ENCODE data around the gene RNF151. TPM values are rescaled to one million over a fixed set of nuclear protein-coding genes. Genes with fewer than 3 reads are reported as not detected.

Gene RNF151
- total and polyA plus RNA-seq, 2 of the 13 experiments (the other 11 are each of a cell fraction or from before 2014, with no cell fraction given), result not detected

GRCh38 chr16:2003827-2004641 lies 37.4 kb downstream of the RNF151 start (continued):
- TF ChIP-seq ATF7-NPFF (CRISPR knock-in tag; IDR thresholded peaks at IDR 0.05; ENCODE audit: low read depth) (peak; percentile 46; the same call in 1 of the 2 replicates), FOXM1 (CRISPR knock-in tag; IDR thresholded peaks at IDR 0.05) (no peak), FOXC1 (CRISPR knock-in tag; IDR thresholded peaks at IDR 0.05; ENCODE audit: borderline replicate concordance) (peak; percentile 30; the same call in 1 of the 2 replicates), RFX3 (CRISPR knock-in tag; IDR thresholded peaks at IDR 0.05) (no peak), NCOA1 (CRISPR knock-in tag; IDR thresholded peaks at IDR 0.05) (no peak), RARG (CRISPR knock-in tag; IDR thresholded peaks at IDR 0.05; ENCODE audit: low read depth) (no peak), ZNF124 (CRISPR knock-in tag; IDR thresholded peaks at IDR 0.05) (no peak), AFF4 (CRISPR knock-in tag; IDR thresholded peaks at IDR 0.05) (no peak), PRMT3 (CRISPR knock-in tag; IDR thresholded peaks at IDR 0.05; ENCODE audit: borderline replicate concordance, low read depth) (no peak), ATF6 (CRISPR knock-in tag; conservative IDR thresholded peaks at IDR 0.05) (no peak), CEBPZ (IDR thresholded peaks at IDR 0.05; ENCODE audit: low read length) (no peak), ZNF652 (CRISPR knock-in tag; IDR thresholded peaks at IDR 0.05; ENCODE audit: borderline replicate concordance, low read depth) (no peak), MXD1 (CRISPR knock-in tag; IDR thresholded peaks at IDR 0.05) (no peak; the same call in 1 of the 2 replicates), TGIF2 (CRISPR knock-in tag; IDR thresholded peaks at IDR 0.05) (peak; percentile 51), TCF7 (IDR thresholded peaks at IDR 0.05; ENCODE audit: low read depth) (no peak), ZNF580 (CRISPR knock-in tag; IDR thresholded peaks at IDR 0.05; ENCODE audit: borderline replicate concordance, low read depth) (peak; percentile 71; the same call in 1 of the 2 replicates), ZFP91 (CRISPR knock-in tag; IDR thresholded peaks at IDR 0.05; ENCODE audit: borderline replicate concordance) (peak; percentile 75)

Data from HepG2 (cell line).